ENCODE data around the gene SELENOO.

- TF ChIP-seq, protein P1, sequence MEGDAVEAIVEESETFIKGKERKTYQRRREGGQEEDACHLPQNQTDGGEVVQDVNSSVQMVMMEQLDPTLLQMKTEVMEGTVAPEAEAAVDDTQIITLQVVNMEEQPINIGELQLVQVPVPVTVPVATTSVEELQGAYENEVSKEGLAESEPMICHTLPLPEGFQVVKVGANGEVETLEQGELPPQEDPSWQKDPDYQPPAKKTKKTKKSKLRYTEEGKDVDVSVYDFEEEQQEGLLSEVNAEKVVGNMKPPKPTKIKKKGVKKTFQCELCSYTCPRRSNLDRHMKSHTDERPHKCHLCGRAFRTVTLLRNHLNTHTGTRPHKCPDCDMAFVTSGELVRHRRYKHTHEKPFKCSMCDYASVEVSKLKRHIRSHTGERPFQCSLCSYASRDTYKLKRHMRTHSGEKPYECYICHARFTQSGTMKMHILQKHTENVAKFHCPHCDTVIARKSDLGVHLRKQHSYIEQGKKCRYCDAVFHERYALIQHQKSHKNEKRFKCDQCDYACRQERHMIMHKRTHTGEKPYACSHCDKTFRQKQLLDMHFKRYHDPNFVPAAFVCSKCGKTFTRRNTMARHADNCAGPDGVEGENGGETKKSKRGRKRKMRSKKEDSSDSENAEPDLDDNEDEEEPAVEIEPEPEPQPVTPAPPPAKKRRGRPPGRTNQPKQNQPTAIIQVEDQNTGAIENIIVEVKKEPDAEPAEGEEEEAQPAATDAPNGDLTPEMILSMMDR (IDR thresholded peaks at IDR 0.05) = no peak
- TF ChIP-seq POLR2A (IDR thresholded peaks at IDR 0.05) (no peak), EP300 (IDR thresholded peaks at IDR 0.05) (no peak)
Observed at GRCh38 chr22:50202130-50202666, 1.4 kb downstream of the SELENOO start.

All from ovary (tissue), 3 donors.